ENCODE results near the gene ARG2. TPM values are rescaled to one million over a fixed set of nuclear protein-coding genes. Genes with fewer than 3 reads are reported as not detected.

Gene ARG2
- polyA plus RNA-seq, 1 donor from 2014 or later = 204 TPM

GRCh38 chr14:67572608-67573007 is 47.1 kb upstream of the ARG2 start:
- no peaks in the 10 kb centered on the region for H3K79me2 ChIP-seq (replicated peaks; ENCODE audit: insufficient read depth, low read length)
- no peak overlapping the region for H3K4me3 ChIP-seq (ENCODE audit: low read length)

GRCh38 chr14:67573228-67574010 is 46.3 kb upstream of the ARG2 start:
- peaks cover 13% of the 10 kb centered on the region for H3K36me3 ChIP-seq (ENCODE audit: insufficient read depth, low read length)
- no peaks in the 10 kb centered on the region for H4K20me1 ChIP-seq (ENCODE audit: insufficient read depth)
- H3K27me3 ChIP-seq (ENCODE audit: insufficient read depth, low read depth, low read length) = no peaks in the 10 kb centered on the region
- no peaks in the 10 kb centered on the region for H3K9me2 ChIP-seq (ENCODE audit: insufficient read depth, low read length)
- H3K9ac ChIP-seq (ENCODE audit: low read length) = no peak overlapping the region
- no peaks in the 10 kb centered on the region for H3K9me3 ChIP-seq (ENCODE audit: low read length)
- H3K4me3 ChIP-seq (ENCODE audit: low read length) = no peak overlapping the region
- H2AFZ ChIP-seq (ENCODE audit: low read depth, low read length) = no peak overlapping the region
- no peaks in the 10 kb centered on the region for H3K79me2 ChIP-seq (replicated peaks; ENCODE audit: insufficient read depth, low read length)
- no peaks in the 10 kb centered on the region for H3F3A ChIP-seq (ENCODE audit: insufficient read depth, low read length, poor library complexity, severe bottlenecking)
- H3K27ac ChIP-seq (ENCODE audit: low read length) = no peak overlapping the region
- H3K4me2 ChIP-seq (ENCODE audit: low read length) = no peak overlapping the region
- TF ChIP-seq RAD21 (conservative IDR thresholded peaks at IDR 0.05) = no peak
- TF ChIP-seq EZH2 (IDR thresholded peaks at IDR 0.05; ENCODE audit: borderline replicate concordance, insufficient read depth, low read length, poor library complexity, severe bottlenecking) = no peak
- no peak for TF ChIP-seq REST (IDR thresholded peaks at IDR 0.05; ENCODE audit: borderline replicate concordance)
- TF ChIP-seq SMC3 (conservative IDR thresholded peaks at IDR 0.05; ENCODE audit: poor library complexity) = no peak

More at GRCh38 chr14:67572608-67573007, 47.1 kb upstream of the ARG2 start:
- Histone ChIP-seq H3K9me3 (ENCODE audit: low read length) (no peaks in the 10 kb centered on the region), H2AFZ (ENCODE audit: low read depth, low read length) (no peak overlapping the region), H3K9ac (ENCODE audit: low read length) (no peak overlapping the region), H4K20me1 (ENCODE audit: insufficient read depth) (no peaks in the 10 kb centered on the region), H3K9me2 (ENCODE audit: insufficient read depth, low read length) (no peaks in the 10 kb centered on the region), H3K36me3 (ENCODE audit: insufficient read depth, low read length) (peaks cover 13% of the 10 kb centered on the region), H3K4me2 (ENCODE audit: low read length) (no peak overlapping the region), H3K27ac (ENCODE audit: low read length) (no peak overlapping the region), H3F3A (ENCODE audit: insufficient read depth, low read length, poor library complexity, severe bottlenecking) (no peaks in the 10 kb centered on the region), H3K27me3 (ENCODE audit: insufficient read depth, low read depth, low read length) (no peaks in the 10 kb centered on the region)
- TF ChIP-seq EP300 (conservative IDR thresholded peaks at IDR 0.05; ENCODE audit: poor library complexity, severe bottlenecking) = no peak
- no peak for TF ChIP-seq SMC3 (conservative IDR thresholded peaks at IDR 0.05; ENCODE audit: poor library complexity)
- no peak for TF ChIP-seq MXI1 (conservative IDR thresholded peaks at IDR 0.05; ENCODE audit: poor library complexity, severe bottlenecking)
- TF ChIP-seq EZH2 (IDR thresholded peaks at IDR 0.05; ENCODE audit: borderline replicate concordance, insufficient read depth, low read length, poor library complexity, severe bottlenecking) = no peak
- no peak for TF ChIP-seq REST (IDR thresholded peaks at IDR 0.05; ENCODE audit: borderline replicate concordance)
- TF ChIP-seq CTCF (IDR thresholded peaks at IDR 0.05; ENCODE audit: poor library complexity, severe bottlenecking) = no peak
- TF ChIP-seq TAF1 (IDR thresholded peaks at IDR 0.05; ENCODE audit: low read depth) = no peak
- TF ChIP-seq POLR2AphosphoS5 (IDR thresholded peaks at IDR 0.05) = no peak
- TF ChIP-seq RAD21 (conservative IDR thresholded peaks at IDR 0.05) = no peak

Data from neural cell (in vitro differentiated cells).